HAP-1 (cell line): ENCODE data around the gene RILPL2.
A peak's percentile ranks its signal among the peaks of the same experiment; 100 is the strongest.
"Not testable (repeated sequence)": the region's sequence is repeated elsewhere in the genome, so short reads cannot be mapped to it uniquely, and the experiment has no call there.

Source experiments
- DNase-seq, 2 experiments: peaks; one replicate each; pipeline ENCODE4 v3.0.0-alpha.2; 2016 to 2020; ENCODE audit warnings: low spot score in 2 of 2
- H3K27me3 ChIP-seq: fragments of 250-450 bp; sonication (Bioruptor Pico); 2 replicates; pipeline ENCODE4 v1.5.1; 2020; ENCODE audit warnings: low read depth, mild to moderate bottlenecking, moderate library complexity
- H3K36me3 ChIP-seq: fragments of 250-450 bp; sonication (Bioruptor Pico); replicated peaks from 2 replicates; pipeline ENCODE4 v1.5.1; 2020; ENCODE audit warnings: mild to moderate bottlenecking
- H3K4me1 ChIP-seq: fragments of 250-450 bp; sonication (Bioruptor Pico); 2 replicates; pipeline ENCODE4 v1.5.1; 2020; ENCODE audit warnings: mild to moderate bottlenecking
- H3K4me3 ChIP-seq: fragments of 250-450 bp; sonication (Bioruptor Pico); 2 replicates; pipeline ENCODE4 v1.5.1; 2020; ENCODE audit warnings: mild to moderate bottlenecking, moderate library complexity
- H3K9me3 ChIP-seq: fragments of 250-450 bp; sonication (Bioruptor Pico); 2 replicates; pipeline ENCODE4 v1.5.1; 2020; ENCODE audit warnings: mild to moderate bottlenecking, moderate library complexity
- in situ Hi-C: fragments of 300-500 bp; cut with MboI; formaldehyde crosslinking; loops from 3 replicates; pipeline ENCODE4 v1.14.3; 2020; ENCODE audit warnings: low sequenced_read_pairs, inconsistent platforms, mixed read lengths

RILPL2 gene

GRCh38 chr12:123436017-123436964, at the start of gene RILPL2:
Gene RILPL2 (minus strand): TSS chr12:123436684. CDS start chr12:123436420, 264 bp downstream.
- peaks cover 2% of the 10 kb centered on the region; the same call in 1 of the 2 replicates for H3K4me1 ChIP-seq
- in situ Hi-C loops: no loop called here
- no peaks in the 10 kb centered on the region; the same call in 1 of the 2 replicates for H3K36me3 ChIP-seq
- no peaks in the 10 kb centered on the region for H3K9me3 ChIP-seq
- peak; percentile 65 to 88 for DNase-seq
- H3K27me3 ChIP-seq: no peaks in the 10 kb centered on the region
- peak within 1 kb of the TSS; percentile 60 for H3K4me3 ChIP-seq

- in situ Hi-C loops: no loop called here
- DNase-seq: no peak
These were observed 49.3 kb upstream of the RILPL2 start for GRCh38 chr12:123485756-123486155.

GRCh38 chr12:123483602-123484248, 47.2 kb upstream of the RILPL2 start:
- in situ Hi-C loops: no loop called here
- no peak for DNase-seq
- no peaks in the 10 kb centered on the region for H3K27me3 ChIP-seq
- no peaks in the 10 kb centered on the region for H3K9me3 ChIP-seq
- H3K4me1 ChIP-seq: no peaks in the 10 kb centered on the region
- H3K4me3 ChIP-seq: no peak overlapping the region
- H3K36me3 ChIP-seq: peaks cover 10% of the 10 kb centered on the region

More at GRCh38 chr12:123485756-123486155, 49.3 kb upstream of the RILPL2 start:
- Histone ChIP-seq H3K9me3 (no peaks in the 10 kb centered on the region), H3K4me3 (no peak overlapping the region), H3K4me1 (no peaks in the 10 kb centered on the region), H3K27me3 (no peaks in the 10 kb centered on the region), H3K36me3 (peaks cover 9% of the 10 kb centered on the region)

- H3K36me3 ChIP-seq: peaks cover 11% of the 10 kb centered on the region
- in situ Hi-C loops: no loop called here
- DNase-seq: no peak
- H3K9me3 ChIP-seq: no peaks in the 10 kb centered on the region
- no peaks in the 10 kb centered on the region for H3K4me1 ChIP-seq
- H3K4me3 ChIP-seq: no peak overlapping the region
- no peaks in the 10 kb centered on the region for H3K27me3 ChIP-seq
These were observed 46.4 kb upstream of the RILPL2 start for GRCh38 chr12:123482876-123483275.

- in situ Hi-C loops, DNase-seq, H3K9me3 ChIP-seq, H3K4me1 ChIP-seq, H3K27me3 ChIP-seq, H3K4me3 ChIP-seq: not testable (repeated sequence)
- H3K36me3 ChIP-seq: peaks cover 15% of the 10 kb centered on the region
These were observed 44.8 kb upstream of the RILPL2 start for GRCh38 chr12:123481251-123481650.

GRCh38 chr12:123479442-123480180, 43.1 kb upstream of the RILPL2 start:
- Histone ChIP-seq H3K4me3 (no peak overlapping the region), H3K4me1 (no peaks in the 10 kb centered on the region), H3K9me3 (no peaks in the 10 kb centered on the region), H3K27me3 (no peaks in the 10 kb centered on the region), H3K36me3 (peaks cover 11% of the 10 kb centered on the region)
- no peak for DNase-seq
- in situ Hi-C loops: no loop called here

- Histone ChIP-seq H3K36me3 (peaks cover 6% of the 10 kb centered on the region), H3K4me1 (no peaks in the 10 kb centered on the region), H3K27me3 (no peaks in the 10 kb centered on the region), H3K4me3 (no peak overlapping the region), H3K9me3 (no peaks in the 10 kb centered on the region)
- DNase-seq: no peak
- in situ Hi-C loops: no loop called here
These were observed 42.3 kb upstream of the RILPL2 start for GRCh38 chr12:123478762-123479161.

GRCh38 chr12:123478069-123478468, 41.6 kb upstream of the RILPL2 start:
- in situ Hi-C loops: no loop called here

GRCh38 chr12:123475246-123475703, 38.8 kb upstream of the RILPL2 start:
- no peak for DNase-seq
- H3K4me1 ChIP-seq: no peaks in the 10 kb centered on the region
- H3K9me3 ChIP-seq: no peaks in the 10 kb centered on the region
- in situ Hi-C loops: no loop called here
- H3K36me3 ChIP-seq: peaks cover 23% of the 10 kb centered on the region
- H3K27me3 ChIP-seq: no peaks in the 10 kb centered on the region
- no peak overlapping the region for H3K4me3 ChIP-seq

More at GRCh38 chr12:123478069-123478468, 41.6 kb upstream of the RILPL2 start:
- Histone ChIP-seq H3K9me3 (no peaks in the 10 kb centered on the region), H3K36me3 (peaks cover 6% of the 10 kb centered on the region), H3K4me1 (no peaks in the 10 kb centered on the region), H3K27me3 (no peaks in the 10 kb centered on the region), H3K4me3 (no peak overlapping the region)
- DNase-seq: no peak

GRCh38 chr12:123474485-123475245, 38.2 kb upstream of the RILPL2 start:
- Histone ChIP-seq H3K27me3 (no peaks in the 10 kb centered on the region), H3K4me3 (no peak overlapping the region), H3K9me3 (no peaks in the 10 kb centered on the region), H3K36me3 (peaks cover 26% of the 10 kb centered on the region), H3K4me1 (no peaks in the 10 kb centered on the region)
- in situ Hi-C loops: no loop called here
- DNase-seq: no peak

GRCh38 chr12:123472438-123472849, 36.0 kb upstream of the RILPL2 start:
- in situ Hi-C loops: no loop called here
- Histone ChIP-seq H3K4me3 (no peak overlapping the region), H3K36me3 (peaks cover 22% of the 10 kb centered on the region), H3K27me3 (no peaks in the 10 kb centered on the region), H3K4me1 (no peaks in the 10 kb centered on the region), H3K9me3 (no peaks in the 10 kb centered on the region)
- no peak for DNase-seq

GRCh38 chr12:123471374-123472068, 35.0 kb upstream of the RILPL2 start:
- Histone ChIP-seq H3K9me3 (no peaks in the 10 kb centered on the region), H3K4me3 (no peak overlapping the region), H3K4me1 (no peaks in the 10 kb centered on the region), H3K27me3 (no peaks in the 10 kb centered on the region), H3K36me3 (peaks cover 21% of the 10 kb centered on the region)
- in situ Hi-C loops: no loop called here
- DNase-seq: no peak
